Left hindlimb (tissue), 1 donor: ENCODE results near the gene RER1.

Experiments
- DNase-seq: peaks from one replicate; pipeline ENCODE4 v3.0.0-alpha.2; 2018

RER1 gene

DNA sequence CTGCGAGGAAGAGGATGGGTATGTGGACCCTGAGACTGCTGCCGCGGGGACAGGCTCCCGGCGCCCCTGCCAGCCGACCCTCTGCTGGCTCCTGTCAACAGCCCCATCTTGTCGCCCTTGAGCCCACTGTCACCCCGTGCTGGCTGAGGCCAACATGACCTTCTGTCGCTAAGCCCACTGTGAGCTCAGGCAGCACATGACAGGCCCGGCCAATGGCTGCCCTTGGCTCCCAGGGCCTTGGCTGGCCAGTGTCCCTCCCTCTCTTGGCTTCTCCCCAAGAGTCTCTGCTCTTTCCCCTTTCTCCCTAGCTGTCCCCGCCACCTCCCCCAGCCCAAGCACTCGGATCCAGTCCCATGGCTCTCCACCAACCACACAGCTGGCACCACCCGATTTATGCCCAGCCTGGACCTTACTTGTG is 17.2 kb downstream of the RER1 start:
- no peak for DNase-seq

DNA sequence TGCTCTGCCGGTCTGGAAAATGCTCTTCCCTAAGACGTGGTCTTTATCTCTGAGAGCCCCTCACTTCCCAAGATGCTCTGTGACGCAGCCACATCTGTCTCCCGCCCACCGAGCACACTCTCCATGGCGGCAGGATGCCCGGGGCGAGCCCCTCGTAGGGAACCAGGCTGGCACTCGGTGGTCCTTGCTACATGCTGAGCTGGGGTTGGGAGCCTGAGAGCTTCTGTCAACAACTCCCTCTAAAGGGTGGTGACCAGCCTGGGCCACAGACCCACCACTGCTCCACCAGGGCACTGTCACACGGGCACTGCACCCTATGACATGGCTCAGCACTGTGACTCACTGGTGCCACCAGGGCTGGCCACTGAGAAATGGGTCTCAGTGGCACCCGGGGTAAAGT is 18.1 kb downstream of the RER1 start:
- no peak for DNase-seq

DNA sequence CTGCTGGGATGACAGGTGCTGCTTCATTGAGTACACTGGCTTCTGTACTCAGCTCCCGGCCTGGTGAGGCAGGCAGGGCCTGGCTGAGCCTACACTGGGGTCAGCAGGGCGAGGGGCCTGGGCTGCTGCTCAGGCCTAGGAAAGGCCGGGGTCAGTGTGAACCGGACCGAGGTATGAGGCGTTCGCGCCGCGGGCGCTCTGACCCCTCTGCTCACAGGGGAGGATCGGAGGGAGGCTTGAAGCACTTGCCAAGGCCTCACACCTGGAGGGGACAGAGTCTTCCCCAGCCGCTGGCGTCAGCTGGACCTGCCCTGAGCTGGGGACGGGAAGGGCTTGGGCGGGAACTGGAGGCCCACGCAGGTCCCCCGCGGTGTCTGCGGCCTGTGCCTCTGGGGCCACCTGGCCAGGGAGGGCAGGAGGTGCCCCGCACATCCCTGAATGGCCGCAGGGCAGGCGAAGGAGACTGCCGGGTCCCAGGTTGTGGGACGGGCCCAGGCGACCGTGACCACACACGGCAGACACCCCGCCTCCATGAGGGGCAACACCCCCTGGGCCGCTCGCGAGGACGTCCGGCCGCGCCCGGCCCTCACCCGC is 20.3 kb downstream of the RER1 start:
- DNase-seq, result peak; percentile 61

DNA sequence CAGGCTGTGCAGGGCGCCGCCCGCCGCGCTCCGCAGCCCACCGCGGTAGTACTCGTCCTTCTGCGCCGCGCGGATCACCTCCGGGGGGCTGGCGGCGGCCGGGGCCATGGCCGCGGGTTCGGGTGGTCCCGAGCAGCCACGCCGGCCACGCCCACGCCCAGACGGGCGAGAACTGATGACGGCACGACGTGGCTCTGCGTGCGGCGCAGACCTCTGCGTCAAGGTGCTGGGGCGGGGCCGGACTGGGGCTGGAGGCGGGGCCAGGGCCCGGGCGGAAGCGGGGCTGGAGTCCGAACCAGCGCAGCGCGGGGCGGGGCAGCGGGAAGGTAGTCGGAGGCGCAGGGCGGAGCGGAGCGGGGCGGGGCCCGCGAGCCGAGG is 20.7 kb downstream of the RER1 start, which contains the start of gene PEX10:
PEX10 (minus strand) TSS at position 170 of the 378 bp plus-strand sequence; CDS start at position 108, 62 bp downstream.
- peak; percentile 98 for DNase-seq

DNA sequence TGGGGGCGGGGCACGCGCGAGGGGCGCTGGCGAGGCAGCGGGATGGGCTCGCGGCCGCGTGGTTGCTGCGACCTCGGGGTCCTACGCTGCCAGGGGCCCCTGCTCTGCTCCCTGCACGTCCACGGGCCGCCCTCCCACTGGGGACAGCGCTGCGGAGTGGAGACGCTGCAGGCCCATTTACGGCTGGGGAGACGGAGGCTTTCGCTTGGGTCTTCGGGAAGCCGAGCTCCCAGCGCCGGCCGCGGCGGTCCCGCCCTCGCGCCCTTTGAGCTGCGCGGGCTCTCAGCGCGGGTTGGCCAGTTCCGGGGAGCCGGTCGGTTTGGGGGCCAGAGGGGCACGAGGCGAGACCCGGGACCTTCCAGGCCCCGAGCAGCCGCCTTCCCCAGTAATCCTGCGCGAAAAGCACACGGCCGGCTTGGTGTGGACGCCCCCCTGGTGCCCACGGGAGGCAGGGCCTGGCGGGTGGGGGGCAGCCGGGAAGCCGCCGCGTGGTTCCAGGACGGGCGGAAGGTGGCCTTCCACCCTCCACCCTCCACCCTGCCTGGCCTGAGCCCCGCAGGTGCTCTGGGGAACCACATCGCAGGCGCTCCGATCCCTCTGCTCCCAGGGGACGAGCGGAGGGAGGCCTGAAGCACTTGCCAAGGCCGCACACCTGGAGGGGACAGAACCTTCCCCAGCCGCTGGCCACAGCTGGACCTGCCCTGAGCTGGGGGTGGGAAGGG is 21.3 kb downstream of the RER1 start:
- DNase-seq, result no peak

DNA sequence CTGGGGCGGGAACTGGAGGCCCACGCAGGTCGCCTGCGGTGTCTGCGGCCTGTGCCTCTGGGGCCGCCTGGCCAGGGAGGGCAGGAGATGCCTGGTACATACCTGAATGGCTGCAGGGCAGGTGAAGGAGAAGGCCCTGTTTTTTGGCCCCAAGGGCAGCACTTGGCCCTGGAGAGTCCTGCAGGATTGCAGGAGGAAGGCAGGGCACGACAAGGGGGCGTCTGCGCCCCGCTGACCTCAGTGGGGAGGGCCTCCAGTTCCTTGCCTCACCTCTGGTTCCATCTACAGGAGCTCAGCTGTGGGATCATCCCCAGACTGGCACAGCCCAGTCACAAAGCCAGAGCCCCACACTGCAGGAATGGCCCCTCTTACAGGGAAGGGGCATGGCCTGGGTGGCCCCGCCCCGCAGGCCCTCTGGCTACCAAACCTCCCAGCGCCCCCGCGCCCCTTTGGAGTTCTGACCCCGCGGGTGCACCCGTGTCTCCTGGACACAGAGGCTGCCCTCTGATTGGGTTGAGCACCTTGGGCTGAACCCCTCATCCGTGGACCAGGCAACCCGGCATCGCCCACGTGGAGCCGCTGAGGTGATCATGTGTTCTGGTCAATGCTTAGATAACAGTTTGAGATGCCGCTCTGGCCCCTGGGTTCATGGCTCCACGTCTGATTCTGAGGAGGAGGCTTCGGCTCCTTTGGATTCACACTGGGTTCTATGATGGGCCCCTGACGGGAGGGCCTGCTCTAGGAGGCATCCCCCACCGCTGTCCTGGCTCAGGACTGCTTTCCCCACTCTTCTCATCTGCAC is 22.1 kb downstream of the RER1 start:
- DNase-seq, result no peak

DNA sequence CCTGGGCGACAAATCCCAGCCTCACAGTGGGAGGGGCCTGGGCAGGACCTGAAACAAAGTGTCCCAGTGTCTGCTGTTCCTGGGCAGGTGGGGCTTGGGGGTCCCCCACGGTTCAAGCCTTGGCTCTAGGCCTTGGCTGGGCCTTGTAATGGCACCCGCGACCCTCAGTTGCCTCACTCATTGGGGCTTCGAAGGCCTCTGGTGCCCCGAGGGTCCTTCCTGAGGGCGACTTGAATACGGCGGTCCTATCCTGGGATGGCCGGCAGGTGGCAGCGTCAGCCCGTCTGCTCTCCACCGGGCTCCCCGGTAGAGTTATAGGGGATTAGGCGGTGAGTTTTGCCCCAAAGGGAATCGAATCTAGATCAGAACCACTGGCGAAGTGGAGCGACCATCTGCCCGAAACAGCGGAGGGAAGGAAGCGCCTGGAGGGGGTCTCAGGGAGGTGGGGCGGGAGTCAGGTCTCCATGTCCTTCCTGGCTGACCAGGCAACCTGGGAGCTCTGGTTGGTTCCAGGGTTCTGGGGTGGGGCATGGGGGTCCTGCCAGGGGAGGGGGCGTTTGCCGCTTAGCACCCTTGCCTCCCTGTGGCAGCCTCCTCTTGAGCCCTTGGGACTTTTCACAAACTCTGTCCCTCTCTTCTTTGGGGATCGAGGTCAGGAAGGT is 22.8 kb downstream of the RER1 start:
- DNase-seq, result peak; percentile 74

DNA sequence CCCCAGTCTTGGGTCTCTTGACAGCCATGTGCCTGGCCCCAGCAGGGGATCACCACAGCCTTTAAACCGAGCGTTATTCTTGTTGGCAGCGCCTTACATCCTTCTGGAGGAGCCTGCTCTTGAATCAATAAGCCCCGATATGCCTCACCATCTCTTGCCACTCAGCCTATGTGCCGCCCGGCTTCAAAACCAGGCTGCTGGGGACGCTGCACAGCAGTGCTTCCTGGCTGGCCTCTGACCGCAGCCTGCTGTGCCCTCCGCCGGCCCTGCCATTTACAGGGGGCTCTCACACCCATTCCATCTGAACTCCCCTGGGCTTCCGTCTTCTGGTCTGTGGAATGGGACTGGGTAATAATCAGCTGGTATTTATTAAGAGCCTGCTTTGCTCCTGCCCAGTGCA is 23.7 kb downstream of the RER1 start:
- no peak for DNase-seq

DNA sequence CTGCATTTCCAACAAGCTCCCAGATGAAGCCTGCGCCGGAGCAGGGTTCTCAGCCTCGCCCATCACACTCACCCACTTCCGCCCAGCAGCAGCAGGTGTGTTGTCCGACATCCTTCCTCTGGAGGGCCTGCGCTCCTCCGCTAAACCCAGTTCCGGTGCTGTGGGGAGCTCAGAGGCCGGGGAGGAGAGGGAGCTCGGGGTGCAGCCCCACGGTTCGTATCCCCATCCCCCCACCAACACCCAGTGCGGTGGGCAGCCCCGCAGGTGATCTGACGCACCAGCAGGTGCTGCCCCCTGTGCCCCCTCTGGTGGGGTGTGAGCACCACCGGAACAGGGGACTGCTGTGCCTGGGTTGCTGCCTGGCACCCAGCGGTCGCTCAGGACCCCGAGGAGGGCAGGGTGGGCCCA is 24.2 kb downstream of the RER1 start:
- no peak for DNase-seq

DNA sequence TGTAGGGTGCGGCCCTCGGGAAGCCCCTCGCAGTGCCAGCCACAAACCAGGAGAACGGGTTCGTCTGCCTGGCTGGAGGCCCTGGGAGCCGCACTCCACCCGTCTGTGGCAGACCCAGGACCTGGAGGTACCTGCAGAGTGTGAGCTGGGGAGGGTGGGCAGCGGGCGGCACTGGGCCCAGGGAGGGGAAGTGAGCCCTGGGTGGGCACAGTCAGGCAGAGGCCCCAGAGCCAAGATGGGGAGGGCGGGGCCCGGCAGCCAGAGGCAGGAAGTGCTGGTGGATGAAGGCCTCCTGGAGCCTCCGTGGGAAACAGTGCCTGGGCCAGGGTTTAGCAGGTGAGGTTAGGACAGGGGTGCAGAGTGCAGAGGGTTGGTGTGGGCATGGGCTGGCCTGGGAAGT is 24.8 kb downstream of the RER1 start:
- no peak for DNase-seq

DNA sequence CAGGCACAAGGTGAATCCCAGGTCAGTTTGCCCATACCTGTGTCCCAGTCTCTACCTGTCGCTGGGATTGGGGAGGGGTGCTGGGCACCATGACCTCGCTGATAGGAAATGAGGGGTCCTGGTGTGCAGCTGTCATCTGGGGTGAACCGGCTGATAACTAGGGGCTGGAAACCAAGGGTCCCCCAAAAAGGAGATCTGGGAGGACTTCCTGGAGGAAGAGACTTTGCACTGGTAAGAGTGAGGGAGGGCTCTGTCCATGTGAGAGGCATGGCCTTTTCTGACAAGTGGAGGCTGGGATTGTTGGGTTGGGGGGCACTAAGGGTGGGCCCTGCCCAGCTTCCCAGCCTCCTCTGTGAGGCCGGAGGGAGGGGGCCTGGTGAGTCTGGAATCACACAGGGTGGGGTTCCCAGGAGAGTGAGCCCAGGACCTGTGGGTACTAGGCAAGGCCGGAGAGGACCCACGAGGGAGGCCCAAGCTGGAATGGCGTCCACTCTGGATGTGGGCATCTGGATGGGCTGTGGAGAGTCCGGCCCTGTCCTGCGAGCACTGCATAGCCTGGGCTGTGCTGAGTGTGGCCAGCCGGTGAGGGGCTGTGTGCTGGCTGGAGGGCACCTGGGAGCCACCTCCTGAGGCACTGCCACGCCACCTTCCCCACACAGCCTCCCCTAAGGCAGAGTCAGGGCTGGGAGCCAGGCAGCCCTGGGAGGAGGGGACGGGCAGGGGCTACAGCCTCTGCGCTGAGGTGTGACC is 25.6 kb downstream of the RER1 start:
- no peak for DNase-seq

DNA sequence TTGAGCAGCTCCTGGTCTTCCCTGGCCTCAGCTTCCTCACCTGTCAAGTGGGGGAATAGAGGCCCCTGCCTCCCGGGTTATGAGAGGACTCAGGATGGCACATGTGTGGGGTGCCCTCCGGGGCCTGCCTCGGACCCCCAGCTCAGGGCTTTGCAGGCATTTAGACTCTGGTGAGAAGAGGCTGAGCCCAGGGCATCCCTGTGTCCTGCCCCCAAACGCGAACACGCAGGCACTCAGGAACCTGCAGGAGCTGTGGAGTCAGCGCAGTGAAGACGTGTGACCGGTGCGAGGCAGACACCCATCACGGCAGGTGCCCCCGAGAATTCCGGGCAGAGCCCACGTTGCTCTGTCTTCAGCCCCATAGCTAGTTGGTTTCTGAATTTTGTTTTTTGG is 26.2 kb downstream of the RER1 start:
- DNase-seq, result no peak

DNA sequence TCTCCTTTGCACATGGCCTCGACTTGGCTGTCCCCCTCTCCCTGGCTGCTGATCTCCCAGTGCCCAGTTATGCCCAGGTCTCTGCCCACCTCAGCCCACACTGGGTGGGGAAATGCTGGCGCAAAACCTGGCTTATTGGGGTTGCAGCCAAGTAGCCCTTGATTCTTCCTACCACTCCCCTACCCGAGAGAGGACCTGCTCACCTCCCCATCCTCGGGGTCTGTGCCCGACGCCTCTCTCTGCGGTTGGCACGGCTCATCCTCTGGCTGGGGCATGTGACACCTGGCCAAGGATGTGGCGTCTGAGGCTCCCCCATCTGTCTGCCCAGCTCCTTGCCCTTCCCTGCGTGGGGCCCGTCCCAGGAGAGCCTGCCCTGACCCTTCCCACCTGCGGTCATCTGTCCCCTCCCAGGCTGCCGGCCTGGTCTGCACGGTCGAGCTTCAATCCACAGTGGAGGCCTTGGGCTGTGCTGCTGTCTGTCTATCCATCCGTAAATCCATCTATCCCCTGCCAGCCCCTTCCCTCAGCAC is 27.2 kb downstream of the RER1 start:
- no peak for DNase-seq

DNA sequence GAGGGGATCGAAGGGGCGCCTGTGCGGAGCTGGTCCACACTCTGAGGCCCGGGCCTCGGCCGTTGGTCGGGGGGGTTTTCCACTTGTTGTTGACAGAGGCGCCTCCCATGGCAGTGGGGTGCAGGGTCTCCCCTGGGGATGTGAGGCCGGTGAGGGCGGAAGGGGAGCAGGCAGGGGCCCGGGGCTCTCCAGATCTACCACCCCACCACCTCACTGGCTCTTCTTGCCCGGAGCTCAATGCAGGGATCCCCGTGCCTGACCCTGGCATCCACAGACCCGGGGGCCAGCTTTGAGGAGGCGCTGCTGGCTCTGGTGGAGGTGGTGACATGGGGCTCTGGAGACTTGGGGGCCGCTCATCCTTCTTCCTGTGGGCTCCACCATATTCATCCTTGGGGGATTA is 27.8 kb downstream of the RER1 start:
- DNase-seq, result no peak

DNA sequence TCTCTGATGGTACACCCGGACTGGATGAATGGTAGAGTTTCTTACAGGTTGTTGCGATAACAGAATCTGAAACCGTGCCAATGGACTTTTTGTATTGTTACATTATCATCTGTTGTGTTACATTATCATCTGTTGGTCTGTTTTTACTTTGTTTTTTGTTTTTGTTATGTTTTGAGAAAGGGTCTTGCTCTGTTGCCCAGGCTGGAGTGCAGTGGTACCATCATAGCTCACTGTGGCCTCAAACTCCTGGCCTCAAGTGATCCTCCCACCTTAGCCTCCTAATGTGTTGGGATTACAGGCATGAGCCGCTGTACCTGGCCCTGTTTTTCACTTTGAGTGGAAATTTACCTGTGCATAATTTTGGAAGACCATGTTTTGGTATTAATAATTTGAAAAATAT is 30.9 kb downstream of the RER1 start:
- no peak for DNase-seq

DNA sequence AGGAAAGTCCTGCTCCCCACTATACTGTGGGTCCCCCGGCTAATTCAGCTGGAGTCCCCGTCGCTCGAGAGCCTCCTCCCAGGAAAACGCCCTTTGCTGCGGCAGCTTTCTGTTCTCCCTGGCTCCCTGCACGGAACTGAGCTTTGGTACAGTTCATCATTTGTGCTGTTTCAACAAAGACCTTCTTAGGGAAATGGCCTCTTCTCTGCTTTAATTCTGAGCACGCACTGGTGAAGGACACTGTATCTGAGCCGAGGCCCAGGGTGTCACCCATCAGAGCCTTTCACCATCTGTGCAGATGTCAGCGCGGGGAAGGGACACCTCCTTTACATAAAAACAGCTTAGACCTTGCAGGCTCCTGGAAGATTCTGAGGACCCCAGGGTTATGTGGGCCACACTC is 34.3 kb downstream of the RER1 start:
- DNase-seq, result no peak

DNA sequence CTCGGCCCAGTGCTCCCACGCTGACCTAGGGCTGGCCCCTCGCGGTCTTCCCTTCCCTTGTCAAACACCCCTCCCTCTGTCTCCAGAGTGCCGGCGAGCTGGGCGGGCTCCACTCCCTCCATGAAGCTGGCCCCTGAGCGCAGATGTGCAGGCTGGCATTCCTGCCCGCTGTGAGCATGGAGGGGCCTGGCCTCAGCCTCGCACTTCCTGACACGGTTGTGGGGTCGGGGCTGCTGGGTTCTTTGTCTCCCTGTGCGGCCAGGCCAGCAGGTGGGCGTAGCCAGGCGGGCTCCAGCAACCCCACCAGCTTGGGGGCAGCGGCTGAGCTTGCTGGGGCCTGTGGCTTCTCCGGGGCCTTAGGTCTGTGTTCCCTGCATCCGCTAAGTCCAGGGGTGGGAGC is 34.9 kb downstream of the RER1 start:
- DNase-seq, result no peak

DNA sequence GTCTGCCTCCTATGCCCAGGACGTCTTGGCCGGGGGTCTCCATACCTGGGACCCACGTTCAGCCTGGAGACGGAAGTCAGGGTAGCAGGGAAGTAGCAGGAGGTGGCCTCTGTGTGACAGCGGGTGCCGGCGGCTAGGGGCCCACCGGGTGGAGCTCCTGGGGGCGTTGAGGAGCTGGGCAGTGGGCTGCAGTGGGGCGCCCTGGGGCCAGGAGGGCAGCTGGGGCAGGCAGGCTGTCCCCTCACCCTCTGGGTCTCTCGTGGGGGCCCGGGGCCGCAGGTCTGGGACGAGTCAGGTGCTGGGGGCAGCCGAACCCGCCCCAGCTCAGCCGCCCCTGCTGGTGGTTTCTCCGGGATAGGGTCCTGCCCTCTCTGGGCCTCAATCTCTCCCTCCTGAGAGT is 35.4 kb downstream of the RER1 start:
- DNase-seq, result no peak

DNA sequence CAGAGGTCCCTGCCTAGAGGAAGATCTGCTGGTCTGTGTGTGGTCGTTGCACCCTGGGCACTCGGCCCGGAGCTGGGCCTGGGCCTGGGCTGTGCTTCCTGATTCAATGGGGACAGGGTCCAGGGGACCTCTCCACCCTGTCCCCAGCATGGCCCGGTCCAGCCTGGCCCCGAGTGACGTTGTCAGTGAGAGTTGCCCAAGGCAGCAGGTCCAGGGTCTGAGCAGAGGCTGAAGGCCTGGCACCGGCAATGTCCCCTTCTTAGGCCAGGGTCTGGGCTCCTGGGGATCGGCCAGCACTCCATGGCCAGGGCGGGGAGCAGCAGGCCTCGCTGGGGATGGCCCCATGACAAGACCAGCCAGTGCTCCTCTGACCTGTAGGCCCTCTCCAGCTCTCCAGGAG is 36.3 kb downstream of the RER1 start:
- DNase-seq, result no peak

DNA sequence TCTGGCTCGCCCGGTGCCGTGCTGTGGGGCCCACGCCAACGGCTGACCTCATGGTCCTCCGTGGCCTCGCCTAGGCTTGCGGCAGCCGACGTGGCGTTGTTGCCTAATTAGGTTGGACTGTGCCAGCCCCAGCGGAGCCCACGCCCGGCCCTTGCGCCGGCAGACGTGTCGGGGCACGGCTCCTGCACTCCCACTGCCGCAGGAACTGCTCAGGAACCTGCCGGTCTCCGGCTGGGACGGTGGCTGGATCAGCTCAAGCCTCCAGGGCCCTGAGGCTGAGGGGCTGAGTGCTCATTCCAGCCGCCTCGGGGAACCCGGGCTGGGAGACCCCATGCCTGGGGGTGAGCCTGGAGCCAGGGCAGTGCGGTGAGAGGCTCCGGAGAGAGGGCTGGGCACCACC is 36.8 kb downstream of the RER1 start:
- DNase-seq, result no peak

DNA sequence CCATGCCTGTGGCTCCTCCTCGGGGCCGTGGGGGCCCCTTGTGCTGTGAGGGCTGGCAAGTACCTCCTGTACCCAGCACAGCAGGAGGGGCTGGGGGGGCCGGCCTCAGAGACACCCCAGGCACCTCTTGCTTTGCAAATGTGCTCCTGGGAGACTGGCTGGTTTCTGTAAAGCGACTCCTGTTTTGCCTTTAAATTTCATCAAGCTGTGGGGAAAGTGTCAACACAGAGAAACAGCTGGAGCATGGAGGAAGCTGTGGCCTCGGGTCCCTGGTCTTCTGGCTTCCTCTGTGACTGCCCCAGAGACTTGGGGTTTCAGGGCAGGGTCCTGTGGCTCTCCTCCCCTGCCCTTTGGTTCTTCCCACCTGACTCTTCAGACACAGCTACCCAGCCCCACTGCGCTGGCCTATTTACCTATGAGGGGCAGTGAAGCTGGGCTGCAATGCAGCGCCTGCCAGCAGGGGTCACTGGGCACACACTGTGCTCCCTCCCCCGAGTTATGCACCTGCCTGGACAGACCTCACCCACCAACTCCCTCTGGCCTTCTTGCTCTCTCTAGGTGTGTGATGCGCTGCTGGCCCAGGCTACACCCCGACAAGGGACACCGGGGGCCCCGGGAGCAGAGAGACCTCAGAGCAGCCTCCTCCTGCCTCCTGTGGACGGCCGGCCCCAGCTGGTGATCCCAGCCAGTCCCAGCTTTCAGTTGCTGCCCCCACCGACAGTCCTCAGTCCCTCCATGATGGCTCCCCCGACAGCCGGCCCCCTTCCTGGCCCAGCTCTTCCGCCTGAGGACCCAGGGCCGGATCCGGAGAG is 38.3 kb downstream of the RER1 start:
- DNase-seq, result no peak

DNA sequence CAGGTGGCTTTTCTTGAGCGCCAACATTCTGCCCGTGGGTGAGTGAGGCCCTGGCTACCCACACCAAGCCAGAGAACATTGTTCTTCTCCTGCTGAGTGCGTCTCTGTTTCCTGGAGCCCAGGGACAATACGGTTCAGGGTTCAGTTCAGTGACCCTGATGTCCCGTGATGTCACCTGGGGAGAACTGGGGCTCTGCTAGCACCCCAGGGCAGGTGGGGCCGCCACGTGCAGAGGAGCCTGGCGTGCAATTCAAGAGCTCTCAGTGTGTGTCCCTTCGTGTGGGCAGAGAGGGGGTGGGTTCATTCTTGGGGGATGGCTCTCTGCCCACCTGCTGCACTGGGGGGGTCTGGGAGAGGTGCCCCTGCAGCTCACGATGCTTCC is 38.9 kb downstream of the RER1 start:
- DNase-seq, result no peak
